Neural crest cell (in vitro differentiated cells): ENCODE results near the gene C2CD2L. TPM values are rescaled to one million over a fixed set of nuclear protein-coding genes. Genes with fewer than 3 reads are reported as not detected.

Source experiments
- DNase-seq: peaks from one replicate; pipeline ENCODE4 v3.0.0; 2021; ENCODE audit warnings: low read depth, mixed read lengths, low spot score
- H3K27ac Mint-ChIP-seq: one replicate; pipeline ENCODE4 v1.8.0; 2021; ENCODE audit warnings: mild to moderate bottlenecking, mixed read lengths; ENCODE audit not compliant: unreplicated experiment
- H3K27me3 Mint-ChIP-seq: 2 replicates; pipeline ENCODE4 v1.8.0; 2021; ENCODE audit warnings: low read depth, mild to moderate bottlenecking, mixed read lengths
- H3K36me3 Mint-ChIP-seq: 2 replicates; pipeline ENCODE4 v1.8.0; 2021; ENCODE audit warnings: low read depth, mild to moderate bottlenecking, mixed read lengths
- H3K4me1 Mint-ChIP-seq: 2 replicates; pipeline ENCODE4 v1.8.0; 2021; ENCODE audit warnings: mixed read lengths
- H3K4me3 Mint-ChIP-seq: one replicate; pipeline ENCODE4 v1.8.0; 2021; ENCODE audit warnings: mild to moderate bottlenecking, mixed read lengths
- H3K9me3 Mint-ChIP-seq: 2 replicates; pipeline ENCODE4 v1.8.0; 2021; ENCODE audit warnings: mixed read lengths
- total RNA-seq: library from RNA; stranded (reverse); gene quantifications from 2 replicates; pipeline ENCODE4 v1.2.1, GENCODE V29; 2021
- TF ChIP-seq, protein P1 (sequence below): fragments of 200-600 bp; sonication (generic); conservative IDR thresholded peaks from 2 replicates; pipeline ENCODE4 v1.5.0; 2021; ENCODE audit warnings: antibody characterized with exemption, mild to moderate bottlenecking

C2CD2L gene
- total RNA-seq, 1 donor from 2014 or later, result 9.8 TPM

- H3K27me3 Mint-ChIP-seq, result peaks cover 59% of the 10 kb centered on the region
- no peak overlapping the region for H3K27ac Mint-ChIP-seq
- TF ChIP-seq, protein P1, sequence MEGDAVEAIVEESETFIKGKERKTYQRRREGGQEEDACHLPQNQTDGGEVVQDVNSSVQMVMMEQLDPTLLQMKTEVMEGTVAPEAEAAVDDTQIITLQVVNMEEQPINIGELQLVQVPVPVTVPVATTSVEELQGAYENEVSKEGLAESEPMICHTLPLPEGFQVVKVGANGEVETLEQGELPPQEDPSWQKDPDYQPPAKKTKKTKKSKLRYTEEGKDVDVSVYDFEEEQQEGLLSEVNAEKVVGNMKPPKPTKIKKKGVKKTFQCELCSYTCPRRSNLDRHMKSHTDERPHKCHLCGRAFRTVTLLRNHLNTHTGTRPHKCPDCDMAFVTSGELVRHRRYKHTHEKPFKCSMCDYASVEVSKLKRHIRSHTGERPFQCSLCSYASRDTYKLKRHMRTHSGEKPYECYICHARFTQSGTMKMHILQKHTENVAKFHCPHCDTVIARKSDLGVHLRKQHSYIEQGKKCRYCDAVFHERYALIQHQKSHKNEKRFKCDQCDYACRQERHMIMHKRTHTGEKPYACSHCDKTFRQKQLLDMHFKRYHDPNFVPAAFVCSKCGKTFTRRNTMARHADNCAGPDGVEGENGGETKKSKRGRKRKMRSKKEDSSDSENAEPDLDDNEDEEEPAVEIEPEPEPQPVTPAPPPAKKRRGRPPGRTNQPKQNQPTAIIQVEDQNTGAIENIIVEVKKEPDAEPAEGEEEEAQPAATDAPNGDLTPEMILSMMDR, result no peak
- H3K36me3 Mint-ChIP-seq, result no peaks in the 10 kb centered on the region
- DNase-seq, result no peak
- peaks cover 12% of the 10 kb centered on the region for H3K4me1 Mint-ChIP-seq
- no peak overlapping the region for H3K4me3 Mint-ChIP-seq
- no peaks in the 10 kb centered on the region for H3K9me3 Mint-ChIP-seq
These were observed 38.4 kb downstream of the C2CD2L start for GRCh38 chr11:119145551-119145950.

DNA sequence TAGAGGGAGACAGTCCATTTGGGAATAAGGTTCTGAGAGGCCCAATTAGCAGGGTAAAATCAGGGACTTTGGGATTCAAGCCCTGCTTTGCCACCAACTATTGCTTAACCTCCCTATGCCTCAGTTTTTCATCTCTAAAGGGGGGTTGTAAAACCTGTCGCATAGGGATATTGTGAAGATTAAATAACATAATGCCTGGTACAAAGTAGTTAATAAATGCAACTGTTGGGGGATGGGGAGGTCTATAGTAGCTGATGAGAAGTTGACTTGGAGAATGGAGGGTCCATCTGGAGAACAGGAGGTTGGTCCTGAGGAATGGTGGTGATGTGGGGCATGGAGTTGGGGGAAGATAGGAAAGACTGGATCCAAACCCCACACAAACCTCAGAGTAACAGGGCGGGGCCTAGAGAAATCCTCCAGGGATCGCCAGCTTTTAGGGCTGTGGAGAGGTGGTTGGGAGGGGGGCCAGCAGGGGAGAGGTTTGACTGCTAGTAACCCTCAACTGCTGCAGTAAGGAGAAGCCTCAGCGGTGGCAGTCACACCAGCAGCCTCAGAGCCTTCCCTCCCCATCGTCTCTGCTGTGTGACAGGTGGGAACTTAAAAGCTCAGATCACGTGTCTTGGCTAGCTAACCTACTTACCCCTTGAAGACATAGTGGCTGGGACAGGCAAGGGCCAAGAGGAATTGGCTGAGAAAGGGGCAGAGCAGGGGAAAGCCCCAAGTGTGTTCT is 40.6 kb downstream of the C2CD2L start:
- no peak overlapping the region for H3K27ac Mint-ChIP-seq
- DNase-seq, result no peak
- TF ChIP-seq, protein P1, result no peak
- peak overlapping the region; percentile 74 for H3K4me3 Mint-ChIP-seq
- peaks cover 70% of the 10 kb centered on the region for H3K27me3 Mint-ChIP-seq
- no peaks in the 10 kb centered on the region for H3K36me3 Mint-ChIP-seq
- no peaks in the 10 kb centered on the region for H3K9me3 Mint-ChIP-seq
- peaks cover 12% of the 10 kb centered on the region for H3K4me1 Mint-ChIP-seq

GRCh38 chr11:119148720-119149017 is 41.5 kb downstream of the C2CD2L start:
- peaks cover 12% of the 10 kb centered on the region for H3K4me1 Mint-ChIP-seq
- peaks cover 70% of the 10 kb centered on the region for H3K27me3 Mint-ChIP-seq
- DNase-seq, result no peak
- no peaks in the 10 kb centered on the region for H3K36me3 Mint-ChIP-seq
- peak overlapping the region; percentile 74 for H3K4me3 Mint-ChIP-seq
- H3K9me3 Mint-ChIP-seq, result no peaks in the 10 kb centered on the region
- no peak overlapping the region for H3K27ac Mint-ChIP-seq
- TF ChIP-seq, protein P1, result no peak

- Mint-ChIP-seq H3K9me3 (no peaks in the 10 kb centered on the region), H3K27me3 (peaks cover 68% of the 10 kb centered on the region), H3K36me3 (no peaks in the 10 kb centered on the region), H3K27ac (no peak within 1 kb of the TSS), H3K4me1 (peaks cover 12% of the 10 kb centered on the region), H3K4me3 (peak within 1 kb of the TSS; percentile 81)
- peak; percentile 31 for DNase-seq
- TF ChIP-seq, protein P1, result no peak
These were observed 42.1 kb downstream of the C2CD2L start, which contains the start of gene ABCG4 for GRCh38 chr11:119149018-119149785. Gene ABCG4, plus strand, starts transcription at chr11:119149052. Its CDS starts 914 bp downstream, at chr11:119149966.

- peaks cover 10% of the 10 kb centered on the region for H3K4me1 Mint-ChIP-seq
- peaks cover 68% of the 10 kb centered on the region for H3K27me3 Mint-ChIP-seq
- H3K9me3 Mint-ChIP-seq, result no peaks in the 10 kb centered on the region
These were observed 42.7 kb downstream of the C2CD2L start for GRCh38 chr11:119149786-119150275.

More at GRCh38 chr11:119149786-119150275, 42.7 kb downstream of the C2CD2L start:
- Mint-ChIP-seq H3K36me3 (no peaks in the 10 kb centered on the region), H3K4me3 (peak overlapping the region; percentile 81), H3K27ac (no peak overlapping the region)
- TF ChIP-seq, protein P1, result no peak
- DNase-seq, result no peak
